Measurements from ENCODE around the gene SLC1A1. TPM values are rescaled to one million over a fixed set of nuclear protein-coding genes. Genes with fewer than 3 reads are reported as not detected.
"Not testable (repeated sequence)": the region's sequence is repeated elsewhere in the genome, so short reads cannot be mapped to it uniquely, and the experiment has no call there.

The SLC1A1 gene
- total RNA-seq, 1 experiment from 2014 or later, result 2.9 TPM

DNA sequence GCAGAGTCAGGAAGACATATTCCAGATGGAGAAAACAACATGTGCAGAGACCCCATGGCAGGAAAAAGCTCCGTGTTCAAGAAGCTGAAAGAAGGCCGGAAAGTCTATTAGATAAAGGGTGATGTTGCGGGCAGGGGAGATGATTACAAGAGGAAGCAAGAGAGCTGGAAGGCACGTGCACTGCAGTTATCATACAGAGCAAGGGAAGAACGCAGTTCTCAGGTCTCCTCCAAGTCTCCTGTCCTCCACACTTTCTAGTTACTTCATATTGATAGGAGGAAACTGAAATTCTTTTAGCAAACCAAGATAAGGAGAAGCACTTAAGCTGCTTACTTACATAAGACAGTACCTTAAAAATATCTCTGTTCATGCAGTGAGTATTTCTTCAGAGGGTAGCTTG, 113.6 kb downstream of the SLC1A1 start:
- H2AFZ ChIP-seq, result no peak overlapping the region
- no peaks in the 10 kb centered on the region for H3K9me2 ChIP-seq (ENCODE audit: insufficient read depth)
- no peaks in the 10 kb centered on the region for H3F3A ChIP-seq (ENCODE audit: insufficient read depth, low read depth)
- H3K4me1 ChIP-seq (replicated peaks; ENCODE audit: insufficient read depth), result no peaks in the 10 kb centered on the region
- POLR2A ChIA-PET (ENCODE audit: unreplicated experiment), result no interaction called here
- BruUV-seq (replicated peaks), result no TSS peak
- intact Hi-C loops (cut with micrococcal nuclease; ENCODE audit: unreplicated experiment), result no loop called here
- no peak for TF ChIP-seq CTCF (conservative IDR thresholded peaks at IDR 0.05)
- no peak for TF ChIP-seq EZH2 (IDR thresholded peaks at IDR 0.05; ENCODE audit: low read depth)
- no peaks in the 10 kb centered on the region for H3K79me2 ChIP-seq (ENCODE audit: low read depth)
- DNase-seq, result no peak
- H3K9me3 ChIP-seq (ENCODE audit: insufficient read depth, low read depth), result no peaks in the 10 kb centered on the region
- CTCF ChIA-PET, result no interaction called here
- no peak overlapping the region for H3K27ac ChIP-seq
- no peaks in the 10 kb centered on the region for H4K20me1 ChIP-seq (ENCODE audit: insufficient read depth)
- H3K4me2 ChIP-seq, result no peak overlapping the region
- no peaks in the 10 kb centered on the region for H3K27me3 ChIP-seq (ENCODE audit: insufficient read depth, low read depth)
- H3K36me3 ChIP-seq (ENCODE audit: low read depth), result no peaks in the 10 kb centered on the region
- no peak overlapping the region for H3K4me3 ChIP-seq

DNA sequence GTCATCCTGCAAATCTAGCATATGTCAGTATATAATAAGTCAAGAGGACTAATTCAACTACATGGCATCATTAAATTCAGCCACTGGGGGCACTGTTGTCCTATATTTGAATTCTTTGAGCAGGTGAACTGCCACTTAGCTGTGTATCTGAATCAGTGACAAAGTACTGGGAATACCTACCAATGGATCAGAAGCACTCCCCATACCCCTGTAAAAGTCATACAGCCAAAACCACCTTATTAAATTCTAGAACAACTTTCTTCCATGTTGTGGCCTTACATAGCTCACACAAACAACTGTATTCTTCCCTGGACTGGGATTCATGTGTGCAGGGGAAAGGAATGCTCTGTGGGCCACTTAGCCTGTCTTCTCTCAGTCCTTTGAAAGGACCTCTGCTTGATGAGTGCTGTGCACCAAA, 114.4 kb downstream of the SLC1A1 start:
- Histone ChIP-seq H3K36me3 (ENCODE audit: low read depth) (no peaks in the 10 kb centered on the region), H2AFZ (no peak overlapping the region), H3F3A (ENCODE audit: insufficient read depth, low read depth) (no peaks in the 10 kb centered on the region), H3K9me3 (ENCODE audit: insufficient read depth, low read depth) (no peaks in the 10 kb centered on the region), H3K79me2 (ENCODE audit: low read depth) (no peaks in the 10 kb centered on the region), H3K27me3 (ENCODE audit: insufficient read depth, low read depth) (no peaks in the 10 kb centered on the region), H3K27ac (no peak overlapping the region), H4K20me1 (ENCODE audit: insufficient read depth) (no peaks in the 10 kb centered on the region), H3K4me1 (replicated peaks; ENCODE audit: insufficient read depth) (no peaks in the 10 kb centered on the region), H3K4me3 (no peak overlapping the region), H3K4me2 (no peak overlapping the region), H3K9me2 (ENCODE audit: insufficient read depth) (no peaks in the 10 kb centered on the region)
- DNase-seq, result peak; percentile 31 to 53
- peak; percentile 73 for TF ChIP-seq CTCF (conservative IDR thresholded peaks at IDR 0.05)
- TF ChIP-seq EZH2 (IDR thresholded peaks at IDR 0.05; ENCODE audit: low read depth), result no peak
- no TSS peak for BruUV-seq (replicated peaks)
- intact Hi-C loops (cut with micrococcal nuclease; ENCODE audit: unreplicated experiment), result no loop called here
- CTCF ChIA-PET, result no interaction called here
- POLR2A ChIA-PET (ENCODE audit: unreplicated experiment), result interaction anchor here (0.6 kb wide), 1 partner anchor 836 kb away, joined by 3 read pairs; no protein-coding TSS in a partner anchor

GRCh38 chr9:4606033-4606432, 115.8 kb downstream of the SLC1A1 start:
- POLR2A ChIA-PET (ENCODE audit: unreplicated experiment); H3K9me2 ChIP-seq (ENCODE audit: insufficient read depth); H3K27me3 ChIP-seq (ENCODE audit: insufficient read depth, low read depth); H2AFZ ChIP-seq; H3F3A ChIP-seq (ENCODE audit: insufficient read depth, low read depth); intact Hi-C loops (cut with micrococcal nuclease; ENCODE audit: unreplicated experiment); H4K20me1 ChIP-seq (ENCODE audit: insufficient read depth); DNase-seq; H3K79me2 ChIP-seq (ENCODE audit: low read depth); CTCF ChIA-PET; H3K36me3 ChIP-seq (ENCODE audit: low read depth); H3K4me2 ChIP-seq; BruUV-seq (replicated peaks); H3K9me3 ChIP-seq (ENCODE audit: insufficient read depth, low read depth); H3K4me1 ChIP-seq (replicated peaks; ENCODE audit: insufficient read depth); H3K4me3 ChIP-seq; H3K27ac ChIP-seq: not testable (repeated sequence)

DNA sequence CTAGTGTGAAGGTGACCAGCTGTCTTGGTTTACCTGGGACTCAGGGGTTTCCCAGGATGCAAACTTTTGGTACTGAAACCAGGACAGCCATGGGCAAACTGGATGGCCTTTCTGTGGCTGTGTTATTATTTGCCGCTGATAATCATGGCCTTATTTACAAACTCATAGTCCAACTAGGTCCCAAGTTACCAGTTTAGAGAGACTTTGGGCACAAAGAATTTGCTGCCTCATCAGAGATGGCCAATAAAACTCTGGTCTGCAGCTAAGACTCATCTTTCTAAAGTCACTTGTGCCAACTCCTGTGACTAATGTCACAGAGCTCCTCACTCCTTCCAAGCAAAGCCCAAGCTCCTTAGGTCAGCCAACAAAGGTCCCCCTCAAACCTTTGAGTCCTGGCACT, 124.4 kb downstream of the SLC1A1 start:
- no peaks in the 10 kb centered on the region for H3F3A ChIP-seq (ENCODE audit: insufficient read depth, low read depth)
- no TSS peak for BruUV-seq (replicated peaks)
- ChIA-PET CTCF (no interaction called here), POLR2A (ENCODE audit: unreplicated experiment) (interaction anchor here (0.7 kb wide), 1 partner anchor 986 kb away, joined by 3 read pairs; no protein-coding TSS in a partner anchor)
- H3K27ac ChIP-seq, result no peak overlapping the region
- no peak overlapping the region for H3K4me2 ChIP-seq
- no peaks in the 10 kb centered on the region for H3K79me2 ChIP-seq (ENCODE audit: low read depth)
- no peaks in the 10 kb centered on the region for H3K36me3 ChIP-seq (ENCODE audit: low read depth)
- no peak for DNase-seq
- no peaks in the 10 kb centered on the region for H3K9me2 ChIP-seq (ENCODE audit: insufficient read depth)
- H3K4me1 ChIP-seq (replicated peaks; ENCODE audit: insufficient read depth), result peaks cover 2% of the 10 kb centered on the region
- H2AFZ ChIP-seq, result no peak overlapping the region
- TF ChIP-seq EZH2 (IDR thresholded peaks at IDR 0.05; ENCODE audit: low read depth) (no peak), CTCF (conservative IDR thresholded peaks at IDR 0.05) (no peak)
- intact Hi-C loops (cut with micrococcal nuclease; ENCODE audit: unreplicated experiment), result no loop called here
- H3K27me3 ChIP-seq (ENCODE audit: insufficient read depth, low read depth), result no peaks in the 10 kb centered on the region
- H3K9me3 ChIP-seq (ENCODE audit: insufficient read depth, low read depth), result no peaks in the 10 kb centered on the region
- no peak overlapping the region for H3K4me3 ChIP-seq
- no peaks in the 10 kb centered on the region for H4K20me1 ChIP-seq (ENCODE audit: insufficient read depth)
